Activated CD8-positive, alpha-beta T cell treated with anti-CD3 and anti-CD28 coated beads for 36 hours (primary cell): ENCODE results near the gene ENTPD7. TPM values are rescaled to one million over a fixed set of nuclear protein-coding genes. Genes with fewer than 3 reads are reported as not detected.
A peak's percentile ranks its signal among the peaks of the same experiment; 100 is the strongest.
"Not testable (repeated sequence)": the region's sequence is repeated elsewhere in the genome, so short reads cannot be mapped to it uniquely, and the experiment has no call there.

Source experiments
- ATAC-seq: fragments of 200-7000 bp; cut with Tn5 transposase; one replicate; pipeline ENCODE4 v1.10.0; 2021; ENCODE audit warnings: mild to moderate bottlenecking, moderate library complexity
- CTCF ChIA-PET: fragments of 350-600 bp; sonication (Branson Sonifier 250); formaldehyde crosslinking; loops from one replicate; lab custom pipeline; 2021; ENCODE audit warnings: antibody characterized with exemption; lab: Charles Lee
- POLR2A ChIA-PET: fragments of 350-600 bp; sonication (Branson Sonifier 250); formaldehyde crosslinking; loops from one replicate; lab custom pipeline; 2021; ENCODE audit warnings: antibody characterized with exemption; lab: Charles Lee
- DNase-seq: peaks from one replicate; pipeline ENCODE4 v3.0.0-alpha.2; 2020
- H3K27ac Mint-ChIP-seq: one replicate; pipeline ENCODE4 v1.8.0; 2021; ENCODE audit warnings: mild to moderate bottlenecking, mixed read lengths
- H3K27me3 Mint-ChIP-seq: one replicate; pipeline ENCODE4 v1.8.0; 2021; ENCODE audit warnings: mixed read lengths
- H3K36me3 Mint-ChIP-seq: one replicate; pipeline ENCODE4 v1.8.0; 2021; ENCODE audit warnings: low read depth, mixed read lengths
- H3K4me1 Mint-ChIP-seq: one replicate; pipeline ENCODE4 v1.8.0; 2021; ENCODE audit warnings: low read depth, mixed read lengths
- H3K4me3 Mint-ChIP-seq: one replicate; pipeline ENCODE4 v1.8.0; 2021; ENCODE audit warnings: mild to moderate bottlenecking, moderate library complexity, mixed read lengths
- H3K9me3 Mint-ChIP-seq: one replicate; pipeline ENCODE4 v1.8.0; 2021; ENCODE audit warnings: mixed read lengths
- CTCF ChIP-seq: fragments of 200-600 bp; IDR thresholded peaks from one replicate; pipeline ENCODE4 v1.8.0; 2022; ENCODE audit warnings: antibody characterized with exemption, mild to moderate bottlenecking
- intact Hi-C: fragments of 100-400 bp; cut with micrococcal nuclease; formaldehyde crosslinking; loops from one replicate; pipeline ENCODE4 v1.10.0; 2022
- total RNA-seq, 2 experiments: library from RNA; stranded (reverse); gene quantifications; one replicate each; pipeline ENCODE4 v1.2.3, GENCODE V29; 2021

ENTPD7 gene
- total RNA-seq, 2 experiments from 2014 or later: 1.9 to 2.2 TPM

- Mint-ChIP-seq H3K27ac (peak overlapping the region; percentile 92), H3K36me3 (peaks cover 13% of the 10 kb centered on the region), H3K27me3 (no peaks in the 10 kb centered on the region), H3K9me3 (no peaks in the 10 kb centered on the region), H3K4me1 (peaks cover 36% of the 10 kb centered on the region), H3K4me3 (peak overlapping the region; percentile 79)
- no peak for TF ChIP-seq CTCF
- DNase-seq: peak; percentile 95
- intact Hi-C loops: loop anchor here (2.0 to 5.0 kb wide), 3 partner anchors 36 to 190 kb away; partner anchors contain the start of genes ENTPD7 and GOT1
- CTCF ChIA-PET: interaction anchor here (0.7 to 3.5 kb wide), 5 partner anchors 9 to 186 kb away, joined by 3 to 22 read pairs (median 4); partner anchors contain the start of gene ENTPD7
- POLR2A ChIA-PET: interaction anchor here (1.0 to 6.2 kb wide), 5 partner anchors 10 to 190 kb away, joined by 3 to 39 read pairs (median 26); partner anchors contain the start of genes COX15, CUTC, ENTPD7 and GOT1
- ATAC-seq: peak; percentile 90
Measured at GRCh38 chr10:99620711-99621453, 38.4 kb upstream of the ENTPD7 start.

DNA sequence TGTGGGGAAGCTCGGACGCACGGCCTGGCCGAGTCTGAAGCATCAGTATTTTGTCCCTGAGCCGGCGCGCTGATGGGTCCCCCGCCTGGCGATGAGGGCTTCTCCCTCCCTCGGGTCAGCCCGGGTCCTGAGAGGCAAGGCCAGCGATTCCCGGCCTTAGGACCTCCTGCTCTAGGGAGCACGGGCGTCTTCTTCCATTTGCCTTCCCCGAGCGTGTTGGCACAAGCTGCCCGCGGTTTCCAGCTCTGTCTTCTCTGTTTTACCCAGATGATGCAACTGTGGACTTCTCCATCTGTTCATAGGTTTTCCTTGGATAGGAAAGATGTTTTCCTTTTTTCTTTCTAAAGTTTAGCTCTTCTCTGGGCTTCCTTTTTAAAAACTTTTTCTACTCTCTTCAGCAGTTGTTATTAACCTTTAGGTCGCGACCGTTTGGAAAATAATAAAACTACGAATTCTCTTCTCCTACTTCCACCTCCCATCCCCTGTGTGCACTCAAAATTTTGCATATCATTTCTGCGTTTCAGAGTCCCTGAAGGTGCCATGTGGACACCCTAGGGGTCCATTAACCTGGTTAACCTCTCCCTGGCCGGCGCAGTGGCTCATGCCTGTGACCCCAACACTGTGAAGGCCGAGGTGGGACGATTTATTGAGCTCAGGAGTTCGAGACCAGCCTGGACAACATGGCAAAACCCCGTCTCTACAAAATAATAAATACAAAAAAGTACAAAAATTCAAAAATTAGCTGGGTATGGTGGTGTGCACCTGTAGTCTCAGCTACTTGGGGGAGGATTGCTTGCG, 37.7 kb upstream of the ENTPD7 start:
- POLR2A ChIA-PET: interaction anchor here (1.0 to 6.2 kb wide), 5 partner anchors 37 to 191 kb away, joined by 3 to 39 read pairs (median 26); partner anchors contain the start of genes COX15, CUTC, ENTPD7 and GOT1
- peak overlapping the region; percentile 92 for H3K27ac Mint-ChIP-seq
- H3K36me3 Mint-ChIP-seq: peaks cover 11% of the 10 kb centered on the region
- CTCF ChIA-PET: interaction anchor here (0.6 to 3.5 kb wide), 7 partner anchors 8 to 1154 kb away, joined by 3 to 22 read pairs (median 4); partner anchors contain the start of genes COX15 and CUTC
- H3K4me1 Mint-ChIP-seq: peaks cover 30% of the 10 kb centered on the region
- no peaks in the 10 kb centered on the region for H3K27me3 Mint-ChIP-seq
- ATAC-seq (no peak), DNase-seq (no peak)
- no peaks in the 10 kb centered on the region for H3K9me3 Mint-ChIP-seq
- H3K4me3 Mint-ChIP-seq: peak overlapping the region; percentile 79
- no peak for TF ChIP-seq CTCF
- intact Hi-C loops: loop anchor here (2.0 to 5.0 kb wide), 3 partner anchors 36 to 191 kb away; partner anchors contain the start of genes ENTPD7 and GOT1

DNA sequence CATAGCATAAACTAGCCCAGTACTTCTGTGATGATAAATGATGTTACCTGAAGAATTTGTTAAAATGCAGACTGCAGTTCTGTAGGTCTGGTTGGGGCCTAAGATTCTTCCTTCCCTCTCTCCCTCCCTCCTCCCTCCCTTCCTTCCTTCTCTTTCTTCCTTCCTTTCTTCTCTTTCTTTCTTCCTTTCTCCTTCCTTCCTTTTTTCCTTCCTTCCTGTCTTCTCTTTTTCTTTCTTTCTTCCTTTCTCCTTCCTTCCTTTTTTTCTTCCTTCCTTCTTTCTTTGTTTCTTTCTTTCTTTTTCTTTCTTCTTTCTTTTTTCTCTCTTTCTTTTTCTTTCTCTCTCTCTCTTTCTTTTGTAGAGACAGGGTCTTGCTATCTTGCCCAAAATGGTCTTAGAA, 35.4 kb upstream of the ENTPD7 start:
- Mint-ChIP-seq H3K27me3 (no peaks in the 10 kb centered on the region), H3K27ac (no peak overlapping the region), H3K9me3 (no peaks in the 10 kb centered on the region), H3K36me3 (peaks cover 5% of the 10 kb centered on the region), H3K4me1 (peaks cover 8% of the 10 kb centered on the region), H3K4me3 (no peak overlapping the region)
- ChIA-PET POLR2A (interaction anchor here (0.6 to 6.2 kb wide), 2 partner anchors 30 to 35 kb away, joined by 3 to 39 read pairs; partner anchors contain the start of gene ENTPD7), CTCF (interaction anchor here (1.1 to 3.5 kb wide), 2 partner anchors 12 to 36 kb away, joined by 5 to 22 read pairs; partner anchors contain the start of gene ENTPD7)
- DNase-seq: no peak
- peak; percentile 27 for TF ChIP-seq CTCF
- ATAC-seq: no peak
- intact Hi-C loops: loop anchor here (5.0 kb wide), 2 partner anchors 33 to 88 kb away; partner anchors contain the start of gene ENTPD7

DNA sequence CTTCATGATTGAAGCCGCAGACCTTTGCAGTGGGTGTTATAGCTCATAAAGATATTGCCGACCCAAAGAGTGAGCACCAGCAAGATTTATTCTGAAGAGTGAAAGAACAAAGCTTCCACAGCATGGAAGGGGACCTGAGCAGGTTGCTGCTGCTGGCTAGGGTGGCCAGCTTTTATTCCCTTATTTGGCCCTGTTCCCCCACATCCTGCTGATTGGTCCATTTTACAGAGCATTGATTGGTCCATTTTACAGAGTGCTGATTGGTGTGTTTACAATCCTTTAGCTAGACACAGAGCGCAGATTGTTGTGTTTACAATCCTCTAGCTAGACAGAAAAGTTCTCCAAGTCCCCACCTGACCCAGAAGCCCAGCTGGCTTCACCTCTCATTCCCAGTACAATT, 34.2 kb upstream of the ENTPD7 start:
- DNase-seq, H3K27ac Mint-ChIP-seq, intact Hi-C loops, ATAC-seq, H3K9me3 Mint-ChIP-seq, H3K27me3 Mint-ChIP-seq, H3K36me3 Mint-ChIP-seq, H3K4me1 Mint-ChIP-seq, H3K4me3 Mint-ChIP-seq: not testable (repeated sequence)
- POLR2A ChIA-PET: interaction anchor here (1.1 kb wide), 1 partner anchor 77 kb away, joined by 3 read pairs; no protein-coding TSS in a partner anchor
- CTCF ChIA-PET: interaction anchor here (1.4 to 1.5 kb wide), 4 partner anchors 9 to 65 kb away, joined by 3 to 4 read pairs (median 4); no protein-coding TSS in a partner anchor
